Ascending aorta (tissue), 2 donors: ENCODE data around the gene USP15. TPM values are rescaled to one million over a fixed set of nuclear protein-coding genes. Genes with fewer than 3 reads are reported as not detected.

Experiments used
- DNase-seq, 2 donors: peaks; one replicate each; pipeline ENCODE4 v3.0.0-alpha.2; 2019; ENCODE audit warnings: low spot score in 2 of 2
- H3K27ac ChIP-seq, 2 donors: fragments of 200-600 bp; sonication (generic); one replicate each; pipeline ENCODE4 v1.5.1; 2016 to 2017; ENCODE audit warnings: mild to moderate bottlenecking in 1 of 2
- H3K27me3 ChIP-seq: fragments of 200-600 bp; sonication (generic); one replicate; pipeline ENCODE4 v1.5.1; 2017
- H3K36me3 ChIP-seq, 2 donors: fragments of 200-600 bp; sonication (generic); one replicate each; pipeline ENCODE4 v1.5.1; 2016
- H3K4me1 ChIP-seq, 2 donors: fragments of 200-600 bp; sonication (generic); one replicate each; pipeline ENCODE4 v1.5.1; 2016 to 2017; ENCODE audit warnings: mild to moderate bottlenecking in 1 of 2
- H3K4me3 ChIP-seq, 2 donors: fragments of 200-600 bp; sonication (generic); one replicate each; pipeline ENCODE4 v1.5.1; 2016 to 2017; ENCODE audit warnings: mild to moderate bottlenecking in 1 of 2
- H3K9me3 ChIP-seq, 2 donors: fragments of 200-600 bp; sonication (generic); one replicate each; pipeline ENCODE4 v1.5.1; 2016
- intact Hi-C: fragments of 100-400 bp; cut with DNase I; formaldehyde crosslinking; loops from one replicate; pipeline ENCODE4 v1.15.1; 2023
- total RNA-seq: library from RNA; depleted of rRNA; stranded (reverse); fragments of >200 nt; gene quantifications from one replicate; pipeline ENCODE4 v1.1.0, GENCODE V29; 2016
- TF ChIP-seq, protein P1 (sequence below), 3 experiments: fragments of 200-600 bp in 2 of 3; fragments of 450-650 bp in 1 of 3; sonication (generic) in 2 of 3; IDR thresholded peaks; one replicate each; pipeline ENCODE4 v1.5.1; 2016 to 2019; ENCODE audit warnings: antibody characterized with exemption in 3 of 3, mild to moderate bottlenecking in 1 of 3, moderate library complexity in 1 of 3

USP15 gene
- total RNA-seq, 1 donor from 2014 or later, result 48.2 TPM

DNA sequence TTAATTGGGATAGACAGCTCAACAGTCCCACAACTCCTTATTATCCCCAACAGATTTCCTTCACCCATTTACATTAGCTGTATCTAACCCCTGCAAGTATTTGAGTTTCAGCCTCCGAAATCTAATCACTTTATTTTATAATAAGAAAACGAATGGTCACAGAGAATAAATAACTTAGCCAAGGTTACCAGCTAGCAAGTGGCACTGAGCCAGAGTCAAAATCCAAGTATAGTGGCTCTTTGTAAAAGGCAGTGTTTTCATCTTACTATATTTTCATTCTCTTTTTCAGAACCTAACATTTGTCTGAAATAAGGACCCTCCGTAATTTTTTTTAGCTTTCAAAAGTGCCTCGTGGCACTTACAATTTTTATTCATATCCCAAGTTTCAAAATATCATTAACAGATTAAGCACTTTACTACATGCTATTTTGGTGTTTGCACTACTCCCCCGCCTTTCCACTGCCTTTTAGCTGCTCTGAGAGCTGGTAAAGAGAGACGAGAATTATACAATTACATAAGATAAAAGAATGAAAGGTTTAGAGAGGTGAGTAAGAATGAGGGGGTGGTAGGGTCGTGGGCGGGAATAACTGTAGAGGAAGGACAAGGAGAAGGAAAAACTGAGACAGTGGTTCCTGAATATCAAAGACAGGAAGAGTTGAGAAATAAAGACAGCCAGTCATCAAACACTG lies 3.7 kb upstream of the USP15 start:
- no peaks in the 10 kb centered on the region for H3K36me3 ChIP-seq
- no peaks in the 10 kb centered on the region for H3K27me3 ChIP-seq
- TF ChIP-seq, protein P1, sequence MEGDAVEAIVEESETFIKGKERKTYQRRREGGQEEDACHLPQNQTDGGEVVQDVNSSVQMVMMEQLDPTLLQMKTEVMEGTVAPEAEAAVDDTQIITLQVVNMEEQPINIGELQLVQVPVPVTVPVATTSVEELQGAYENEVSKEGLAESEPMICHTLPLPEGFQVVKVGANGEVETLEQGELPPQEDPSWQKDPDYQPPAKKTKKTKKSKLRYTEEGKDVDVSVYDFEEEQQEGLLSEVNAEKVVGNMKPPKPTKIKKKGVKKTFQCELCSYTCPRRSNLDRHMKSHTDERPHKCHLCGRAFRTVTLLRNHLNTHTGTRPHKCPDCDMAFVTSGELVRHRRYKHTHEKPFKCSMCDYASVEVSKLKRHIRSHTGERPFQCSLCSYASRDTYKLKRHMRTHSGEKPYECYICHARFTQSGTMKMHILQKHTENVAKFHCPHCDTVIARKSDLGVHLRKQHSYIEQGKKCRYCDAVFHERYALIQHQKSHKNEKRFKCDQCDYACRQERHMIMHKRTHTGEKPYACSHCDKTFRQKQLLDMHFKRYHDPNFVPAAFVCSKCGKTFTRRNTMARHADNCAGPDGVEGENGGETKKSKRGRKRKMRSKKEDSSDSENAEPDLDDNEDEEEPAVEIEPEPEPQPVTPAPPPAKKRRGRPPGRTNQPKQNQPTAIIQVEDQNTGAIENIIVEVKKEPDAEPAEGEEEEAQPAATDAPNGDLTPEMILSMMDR (IDR thresholded peaks at IDR 0.05), result no peak
- peak overlapping the region; percentile 4 to 20 for H3K4me3 ChIP-seq
- peaks cover 4 to 12% of the 10 kb centered on the region in 2 donors for H3K4me1 ChIP-seq
- H3K9me3 ChIP-seq, result no peaks in the 10 kb centered on the region
- intact Hi-C loops, result no loop called here
- peak overlapping the region; percentile 2 to 65 for H3K27ac ChIP-seq
- no peak for DNase-seq

DNA sequence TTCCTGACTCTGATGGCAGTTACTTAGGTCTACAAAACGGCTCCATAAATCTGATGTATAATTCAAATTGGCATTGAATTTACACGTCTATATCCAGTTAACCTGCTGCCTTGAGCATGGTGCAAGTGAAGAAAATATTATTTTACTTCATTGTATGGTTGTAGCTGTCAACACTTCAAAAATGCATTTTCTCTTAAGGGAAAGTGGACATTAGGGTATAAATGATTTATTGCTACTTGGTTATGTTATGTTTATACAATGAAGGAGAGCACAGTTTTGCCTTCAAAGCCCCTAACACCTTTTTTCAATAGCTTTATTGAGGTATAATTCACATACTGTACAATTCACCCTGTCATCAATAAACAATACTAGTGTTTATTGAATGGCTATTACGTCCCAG lies 2.0 kb upstream of the USP15 start:
- DNase-seq, result no peak
- no peaks in the 10 kb centered on the region for H3K9me3 ChIP-seq
- H3K27me3 ChIP-seq, result no peaks in the 10 kb centered on the region
- peak overlapping the region in 1 of 2 donors; percentile 89 for H3K27ac ChIP-seq
- intact Hi-C loops, result no loop called here
- no peak overlapping the region for H3K4me3 ChIP-seq
- peaks cover 9 to 18% of the 10 kb centered on the region in 2 donors for H3K4me1 ChIP-seq
- H3K36me3 ChIP-seq, result no peaks in the 10 kb centered on the region
- TF ChIP-seq, protein P1 (IDR thresholded peaks at IDR 0.05), result no peak

GRCh38 chr12:62258941-62259630 lies 1.1 kb upstream of the USP15 start:
- Histone ChIP-seq H3K27ac (peak overlapping the region; percentile 89 to 92), H3K4me3 (peak overlapping the region; percentile 92 to 98), H3K4me1 (peaks cover 9 to 18% of the 10 kb centered on the region in 2 donors), H3K36me3 (no peaks in the 10 kb centered on the region), H3K27me3 (no peaks in the 10 kb centered on the region), H3K9me3 (no peaks in the 10 kb centered on the region)
- intact Hi-C loops, result no loop called here
- TF ChIP-seq, protein P1 (IDR thresholded peaks at IDR 0.05), result no peak
- DNase-seq, result no peak

DNA sequence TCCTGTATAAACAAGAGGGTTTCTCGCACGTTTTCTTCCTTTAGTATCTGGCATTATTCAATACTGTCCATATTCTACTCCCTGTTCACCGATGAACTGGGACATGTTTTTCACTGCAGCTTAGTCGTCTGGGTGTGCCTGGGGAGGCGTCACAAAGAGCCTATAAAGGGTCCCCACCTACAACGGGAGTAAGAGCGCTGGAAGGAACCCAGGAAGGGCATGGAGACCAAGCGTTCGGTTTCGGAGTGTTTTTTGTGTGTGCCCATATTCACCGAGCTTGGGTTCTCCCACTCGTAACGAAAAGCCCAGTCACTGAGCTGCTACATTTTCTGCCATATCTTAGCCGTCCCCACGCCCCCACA lies 592 bp upstream of the USP15 start:
- H3K27me3 ChIP-seq, result no peaks in the 10 kb centered on the region
- H3K4me3 ChIP-seq, result peak overlapping the region; percentile 92 to 98
- intact Hi-C loops, result no loop called here
- H3K4me1 ChIP-seq, result peaks cover 9 to 18% of the 10 kb centered on the region in 2 donors
- no peaks in the 10 kb centered on the region for H3K9me3 ChIP-seq
- no peak for DNase-seq
- H3K27ac ChIP-seq, result peak overlapping the region; percentile 89 to 92
- no peaks in the 10 kb centered on the region for H3K36me3 ChIP-seq
- TF ChIP-seq, protein P1 (IDR thresholded peaks at IDR 0.05), result no peak

DNA sequence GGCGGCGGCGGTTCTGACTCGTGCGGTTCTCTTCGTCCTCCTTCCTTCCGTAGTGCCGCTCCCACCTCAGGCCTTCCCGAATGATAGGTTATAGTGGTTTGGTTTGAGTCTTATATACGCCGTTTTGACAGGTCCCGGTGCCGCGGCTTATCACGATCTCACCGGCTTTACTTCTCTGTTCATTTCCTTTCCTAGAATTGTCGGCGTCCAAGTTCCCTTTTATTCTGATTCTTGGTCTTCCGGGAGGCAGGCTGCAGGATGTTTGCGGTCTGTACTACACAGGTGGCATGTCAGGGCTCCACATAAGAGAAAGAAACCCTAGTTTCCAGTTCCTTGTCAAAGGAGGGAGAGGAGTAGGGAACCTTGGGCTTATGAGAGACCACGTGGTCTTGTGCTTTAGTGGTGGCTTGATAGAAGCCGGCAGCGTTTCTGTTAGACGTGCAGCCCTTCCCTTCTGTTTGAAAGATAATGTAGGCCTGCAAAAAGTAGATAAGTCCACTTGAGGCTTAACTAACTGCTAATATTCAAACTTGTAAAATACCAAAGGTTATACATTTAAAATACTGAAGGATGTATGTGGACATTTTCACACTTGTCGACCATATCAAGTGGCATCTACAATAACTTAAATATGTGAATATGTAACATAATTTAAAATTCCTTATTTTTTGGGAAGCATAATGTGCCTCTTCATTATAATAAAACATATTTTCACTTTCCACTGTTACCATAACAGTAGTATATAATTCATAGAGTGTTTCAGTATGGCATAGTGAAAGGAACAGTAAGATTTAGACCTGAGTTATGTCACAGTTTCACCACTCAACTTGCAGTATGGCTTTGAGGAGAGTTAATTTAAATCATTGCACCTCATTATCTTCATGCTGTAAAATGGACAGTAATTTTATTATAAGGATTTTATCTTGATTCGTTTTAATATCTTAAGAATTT lies 804 bp downstream of the USP15 start:
- intact Hi-C loops, result loop anchor here (2.0 to 5.0 kb wide), 5 partner anchors 71 to 342 kb away; partner anchors contain the start of gene MON2
- H3K36me3 ChIP-seq, result no peaks in the 10 kb centered on the region
- TF ChIP-seq, protein P1 (IDR thresholded peaks at IDR 0.05), result no peak
- H3K27me3 ChIP-seq, result no peaks in the 10 kb centered on the region
- DNase-seq, result no peak
- peak overlapping the region; percentile 89 to 92 for H3K27ac ChIP-seq
- no peaks in the 10 kb centered on the region for H3K9me3 ChIP-seq
- H3K4me1 ChIP-seq, result peaks cover 9 to 18% of the 10 kb centered on the region in 2 donors
- H3K4me3 ChIP-seq, result peak overlapping the region; percentile 92 to 98
